T-cell (primary cell): ENCODE measurements around the gene SMAD1. TPM values are rescaled to one million over a fixed set of nuclear protein-coding genes. Genes with fewer than 3 reads are reported as not detected.

Experiments
- ATAC-seq, 4 experiments: fragments of 200-7000 bp in 3 of 4; fragments of 150-1000 bp in 1 of 4; cut with Tn5 transposase; replicated peaks in 1 of 4; 1 replicate in 3 of 4; 2 replicates in 1 of 4; pipeline ENCODE4 v1.10.0; 2021; ENCODE audit warnings: moderate library complexity in 3 of 4, mild to moderate bottlenecking in 2 of 4, moderate number of reproducible peaks in 1 of 4
- CTCF ChIA-PET, 2 donors: fragments of 300-600 bp; sonication (Branson Sonifier 250); formaldehyde crosslinking; loops; one replicate each; lab custom pipeline; 2022; ENCODE audit warnings: antibody characterized with exemption in 2 of 2; lab: Charles Lee
- POLR2A ChIA-PET, 2 donors: fragments of 300-600 bp; sonication (Branson Sonifier 250); formaldehyde crosslinking; loops; one replicate each; lab custom pipeline; 2022; ENCODE audit warnings: antibody characterized with exemption in 2 of 2; lab: Charles Lee
- DNase-seq, 35 experiments: peaks; one replicate each; pipeline versions ENCODE4 v3.0.0 to v3.0.0-alpha.2; 2013 to 2023
- H3K27ac ChIP-seq: one replicate; pipeline ENCODE4 v1.5.1; 2013; ENCODE audit warnings: low read length
- H3K27me3 ChIP-seq, 2 experiments: replicated peaks in 1 of 2; 1 replicate in 1 of 2; 2 replicates in 1 of 2; pipeline versions ENCODE4 v1.6.1 to v1.7.0; 2013; ENCODE audit warnings: low read length in 1 of 2, mixed read lengths in 1 of 2; ENCODE audit not compliant: control insufficient read depth in 2 of 2, insufficient read depth in 2 of 2; ENCODE audit errors: extremely low read depth in 1 of 2
- H3K36me3 ChIP-seq, 2 donors: 1 replicate in 1 of 2; 2 replicates in 1 of 2; pipeline versions ENCODE4 v1.6.1 to v1.7.0; 2013; ENCODE audit warnings: low read length in 1 of 2; ENCODE audit not compliant: control insufficient read depth in 2 of 2, insufficient read depth in 1 of 2; ENCODE audit errors: extremely low read depth in 1 of 2
- H3K4me1 ChIP-seq, 2 experiments: 1 replicate in 1 of 2; 2 replicates in 1 of 2; pipeline versions ENCODE4 v1.6.1 to v1.7.0; 2013; ENCODE audit warnings: low read length in 2 of 2, mixed read lengths in 1 of 2; ENCODE audit not compliant: insufficient read depth in 2 of 2, control insufficient read depth in 1 of 2; ENCODE audit errors: extremely low read depth in 1 of 2
- H3K4me3 ChIP-seq, 2 donors: 1 replicate in 1 of 2; 2 replicates in 1 of 2; pipeline versions ENCODE4 v1.5.1 to v1.7.0; 2013; ENCODE audit warnings: mild to moderate bottlenecking in 2 of 2, low read length in 1 of 2, moderate library complexity in 1 of 2; ENCODE audit not compliant: control insufficient read depth in 1 of 2; ENCODE audit errors: extremely low read depth in 1 of 2
- H3K9me3 ChIP-seq: 2 replicates; pipeline ENCODE4 v1.7.0; 2013
- H3K27ac Mint-ChIP-seq, 2 donors: one replicate each; pipeline ENCODE4 v1.8.0; 2020 to 2021; ENCODE audit warnings: mild to moderate bottlenecking in 2 of 2, mixed read lengths in 2 of 2
- H3K27me3 Mint-ChIP-seq, 2 donors: one replicate each; pipeline ENCODE4 v1.8.0; 2021 to 2022; ENCODE audit warnings: mixed read lengths in 2 of 2
- H3K36me3 Mint-ChIP-seq: one replicate; pipeline ENCODE4 v1.8.0; 2021; ENCODE audit warnings: mixed read lengths
- H3K4me1 Mint-ChIP-seq, 3 donors: one replicate each; pipeline ENCODE4 v1.8.0; 2020 to 2022; ENCODE audit warnings: mixed read lengths in 3 of 3, mild to moderate bottlenecking in 1 of 3
- H3K4me3 Mint-ChIP-seq, 3 donors: one replicate each; pipeline ENCODE4 v1.8.0; 2020 to 2022; ENCODE audit warnings: mild to moderate bottlenecking in 3 of 3, mixed read lengths in 3 of 3, moderate library complexity in 3 of 3
- H3K9me3 Mint-ChIP-seq, 3 donors: one replicate each; pipeline ENCODE4 v1.8.0; 2020 to 2022; ENCODE audit warnings: mixed read lengths in 3 of 3
- WGBS: methylation state at CpG from one replicate; pipeline ENCODE4 v1.1.5; 2013; ENCODE audit warnings: missing lambda C conversion rate; ENCODE audit not compliant: insufficient coverage; 5-methylcytosine and 5-hydroxymethylcytosine counted together
- total RNA-seq, 35 experiments: library from RNA in 6 of 35; stranded (reverse) in 6 of 35; fragments of 120-200 nt in 1 of 35; gene quantifications; one replicate each; pipeline versions ENCODE4 v1.2.1 to v1.2.4 and lab custom pipeline; 2013 to 2026

Gene SMAD1
- total RNA-seq, 5 donors from 2014 or later (not counting 1 experiment from before 2014, with no cell fraction given): 1.0 to 8.7 (median 1.5) TPM

DNA sequence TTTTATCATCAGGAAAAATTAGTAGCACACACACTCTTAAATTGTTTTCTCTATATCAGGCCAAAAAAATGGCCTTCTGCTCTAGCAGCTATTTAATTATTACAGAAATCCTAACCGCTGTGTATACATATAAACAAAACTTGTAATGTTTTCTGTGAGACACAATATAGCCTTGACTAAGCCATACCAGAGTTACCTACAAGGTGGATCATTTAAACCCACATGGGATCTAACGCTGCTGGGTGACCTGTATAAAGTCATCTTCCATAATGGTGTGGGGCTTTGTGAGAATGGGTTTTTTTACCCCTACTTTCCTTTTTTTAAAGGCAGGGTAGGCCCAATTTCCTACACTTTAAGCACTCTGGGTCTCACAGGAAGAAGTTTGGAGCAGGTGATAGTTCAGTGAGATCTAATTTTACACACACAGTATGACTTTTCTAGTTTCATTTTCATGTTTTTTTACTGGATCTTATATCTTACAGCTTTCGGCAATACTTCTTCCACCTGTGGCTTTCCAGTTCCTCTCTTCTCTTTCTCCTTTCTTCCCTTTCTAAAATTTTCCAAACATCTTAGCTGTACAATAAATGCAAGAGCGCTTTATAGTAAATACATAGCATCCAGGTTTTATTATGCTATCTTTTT, 70.6 kb downstream of the SMAD1 start:
- no peak overlapping the region for H3K27ac Mint-ChIP-seq
- peaks cover 0 to 4% (median 0%) of the 10 kb centered on the region in 3 donors for H3K4me1 Mint-ChIP-seq
- H3K36me3 Mint-ChIP-seq: no peaks in the 10 kb centered on the region
- Histone ChIP-seq H3K36me3 (no peaks in the 10 kb centered on the region), H3K9me3 (no peaks in the 10 kb centered on the region), H3K27me3 (no peaks in the 10 kb centered on the region), H3K27ac (no peak overlapping the region), H3K4me1 (no peaks in the 10 kb centered on the region), H3K4me3 (no peak overlapping the region)
- no peak overlapping the region for H3K4me3 Mint-ChIP-seq
- CTCF ChIA-PET: interaction anchor here in 1 of 2 donors (1.0 kb wide), 1 partner anchor 65 kb away, joined by 4 read pairs; no protein-coding TSS in a partner anchor
- ATAC-seq: no peak
- WGBS: no CpG with 5 or more reads among the region's 4 CpGs
- DNase-seq: no peak
- POLR2A ChIA-PET: no interaction called here
- no peaks in the 10 kb centered on the region for H3K9me3 Mint-ChIP-seq
- no peaks in the 10 kb centered on the region for H3K27me3 Mint-ChIP-seq

GRCh38 chr4:145553375-145553774, 71.7 kb downstream of the SMAD1 start:
- Histone ChIP-seq H3K27ac (no peak overlapping the region), H3K36me3 (no peaks in the 10 kb centered on the region), H3K9me3 (no peaks in the 10 kb centered on the region), H3K4me1 (no peaks in the 10 kb centered on the region), H3K27me3 (no peaks in the 10 kb centered on the region), H3K4me3 (no peak overlapping the region)
- ATAC-seq (no peak), DNase-seq (no peak)
- Mint-ChIP-seq H3K27ac (no peak overlapping the region), H3K27me3 (no peaks in the 10 kb centered on the region), H3K36me3 (no peaks in the 10 kb centered on the region), H3K9me3 (no peaks in the 10 kb centered on the region), H3K4me1 (peaks cover 0 to 4% (median 0%) of the 10 kb centered on the region in 3 donors), H3K4me3 (no peak overlapping the region)
- CTCF ChIA-PET: interaction anchor here (0.6 to 1.1 kb wide), 3 partner anchors 63 to 100 kb away, joined by 3 to 9 read pairs (median 4); no protein-coding TSS in a partner anchor
- POLR2A ChIA-PET: interaction anchor here in 1 of 2 donors (0.6 kb wide), 1 partner anchor 1954 kb away, joined by 5 read pairs; no protein-coding TSS in a partner anchor
- WGBS: 89% methylated on average over 4 of the region's 4 CpGs

DNA sequence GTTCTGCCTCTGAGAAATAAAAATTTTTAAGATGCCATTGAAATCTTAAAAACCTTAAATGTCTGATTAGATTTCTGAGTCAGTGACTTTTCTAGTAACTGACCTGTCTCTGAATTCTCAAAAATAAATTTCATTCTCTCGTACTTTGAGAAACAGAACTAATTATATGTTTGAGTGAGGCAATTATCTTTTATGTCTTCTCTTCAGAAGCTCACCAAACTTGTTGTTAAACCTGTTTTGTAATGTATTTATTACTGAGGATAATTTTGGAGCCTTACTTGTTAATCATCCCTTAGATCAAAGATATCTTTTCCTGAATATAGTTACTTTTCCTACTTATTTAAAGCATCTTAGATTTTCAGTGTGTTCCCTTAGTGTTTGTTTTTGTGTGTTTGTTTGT, 73.0 kb downstream of the SMAD1 start:
- no peaks in the 10 kb centered on the region for H3K36me3 ChIP-seq
- ATAC-seq (no peak), DNase-seq (no peak)
- H3K27me3 ChIP-seq: no peaks in the 10 kb centered on the region
- ChIA-PET CTCF (no interaction called here), POLR2A (no interaction called here)
- peaks cover 0 to 4% (median 0%) of the 10 kb centered on the region in 3 donors for H3K4me1 Mint-ChIP-seq
- H3K27ac ChIP-seq: no peak overlapping the region
- H3K4me1 ChIP-seq: no peaks in the 10 kb centered on the region
- no peaks in the 10 kb centered on the region for H3K36me3 Mint-ChIP-seq
- peaks cover 0 to 3% of the 10 kb centered on the region in 2 donors for H3K27me3 Mint-ChIP-seq
- no peak overlapping the region for H3K4me3 Mint-ChIP-seq
- H3K9me3 Mint-ChIP-seq: no peaks in the 10 kb centered on the region
- no peak overlapping the region for H3K4me3 ChIP-seq
- no peaks in the 10 kb centered on the region for H3K9me3 ChIP-seq
- no peak overlapping the region for H3K27ac Mint-ChIP-seq
- WGBS: no CpG with 5 or more reads among the region's 1 CpG

GRCh38 chr4:145557720-145558119, 76.1 kb downstream of the SMAD1 start:
- no peaks in the 10 kb centered on the region for H3K9me3 Mint-ChIP-seq
- no peak overlapping the region for H3K27ac Mint-ChIP-seq
- ChIA-PET CTCF (interaction anchor here (0.6 to 1.4 kb wide), 9 partner anchors 34 to 706 kb away, joined by 3 to 6 read pairs (median 3); no protein-coding TSS in a partner anchor), POLR2A (no interaction called here)
- DNase-seq (peak in 31 of 35 experiments; percentile 2 to 62 (median 25)), ATAC-seq (peak in 1 of 4 experiments; percentile 70)
- Histone ChIP-seq H3K36me3 (no peaks in the 10 kb centered on the region), H3K4me3 (no peak overlapping the region), H3K9me3 (no peaks in the 10 kb centered on the region), H3K4me1 (no peaks in the 10 kb centered on the region), H3K27ac (no peak overlapping the region), H3K27me3 (no peaks in the 10 kb centered on the region)
- H3K4me1 Mint-ChIP-seq: no peaks in the 10 kb centered on the region
- 0% methylated on average over 1 of the region's 3 CpGs for WGBS
- peaks cover 5 to 7% of the 10 kb centered on the region in 2 donors for H3K27me3 Mint-ChIP-seq
- H3K36me3 Mint-ChIP-seq: no peaks in the 10 kb centered on the region
- H3K4me3 Mint-ChIP-seq: no peak overlapping the region

DNA sequence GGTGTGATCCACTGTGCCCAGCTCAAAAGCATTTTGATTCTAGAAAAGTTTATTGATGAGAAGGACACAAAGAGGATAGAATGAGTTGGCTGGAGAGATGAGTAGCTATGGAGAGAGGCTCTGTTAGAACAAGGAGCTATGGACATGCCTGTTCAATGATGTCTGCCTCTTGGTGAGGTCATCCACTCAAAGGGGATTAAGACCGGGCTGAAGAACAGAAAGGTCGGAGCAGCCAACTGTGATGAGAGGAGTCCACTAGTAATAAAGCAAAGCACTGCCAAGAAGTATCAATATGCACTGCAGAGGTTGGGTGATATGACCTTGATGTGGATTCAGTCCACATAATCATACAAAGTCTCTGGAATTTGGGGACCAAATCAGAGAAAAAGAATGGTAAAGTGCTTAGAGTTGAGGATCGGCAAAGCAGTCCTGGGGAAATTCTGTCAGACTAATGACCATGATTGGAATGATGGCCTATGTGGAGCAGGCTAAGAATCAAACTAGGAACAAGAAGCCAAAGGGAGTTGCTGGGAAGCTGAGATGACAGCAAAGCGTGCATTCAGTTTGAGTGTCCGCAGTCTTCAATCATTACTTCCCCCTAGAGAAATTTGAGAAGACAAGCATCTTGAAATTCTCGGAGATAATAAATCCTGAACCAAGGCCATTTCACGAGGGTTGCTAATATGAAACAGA, 81.8 kb downstream of the SMAD1 start:
- Mint-ChIP-seq H3K4me3 (no peak overlapping the region), H3K36me3 (no peaks in the 10 kb centered on the region), H3K27ac (no peak overlapping the region), H3K9me3 (peaks cover 0 to 8% (median 2%) of the 10 kb centered on the region in 3 donors), H3K4me1 (no peaks in the 10 kb centered on the region), H3K27me3 (peaks cover 35 to 39% of the 10 kb centered on the region in 2 donors)
- CTCF ChIA-PET: no interaction called here
- Histone ChIP-seq H3K27ac (no peak overlapping the region), H3K4me1 (no peaks in the 10 kb centered on the region), H3K36me3 (no peaks in the 10 kb centered on the region), H3K9me3 (no peaks in the 10 kb centered on the region), H3K27me3 (peaks cover 0 to 14% of the 10 kb centered on the region in 2 experiments), H3K4me3 (no peak overlapping the region)
- 85% methylated on average over 3 of the region's 7 CpGs for WGBS
- POLR2A ChIA-PET: no interaction called here
- no peak for DNase-seq
- ATAC-seq: no peak

- DNase-seq (no peak), ATAC-seq (no peak)
- Mint-ChIP-seq H3K27ac (no peak overlapping the region), H3K9me3 (peaks cover 0 to 15% (median 2%) of the 10 kb centered on the region in 3 donors), H3K4me3 (no peak overlapping the region), H3K36me3 (no peaks in the 10 kb centered on the region), H3K27me3 (peaks cover 38 to 48% of the 10 kb centered on the region in 2 donors), H3K4me1 (no peaks in the 10 kb centered on the region)
- peaks cover 0 to 14% of the 10 kb centered on the region in 2 experiments for H3K27me3 ChIP-seq
- H3K9me3 ChIP-seq: no peaks in the 10 kb centered on the region
- ChIA-PET CTCF (no interaction called here), POLR2A (no interaction called here)
- WGBS: no CpG with 5 or more reads among the region's 2 CpGs
- H3K4me1 ChIP-seq: no peaks in the 10 kb centered on the region
- H3K27ac ChIP-seq: no peak overlapping the region
- H3K4me3 ChIP-seq: no peak overlapping the region
- H3K36me3 ChIP-seq: no peaks in the 10 kb centered on the region
These were observed 82.9 kb downstream of the SMAD1 start for GRCh38 chr4:145564540-145564939.
